Stimulated activated CD8-positive, alpha-beta memory T cell treated with anti-CD3 and anti-CD28 coated beads, Interleukin-2, amount 100 ng/mL, for 1 hour (primary cell): ENCODE results near the gene RPL34.

Source experiments
- DNase-seq, 2 donors: peaks; one replicate each; pipeline ENCODE4 v3.0.0-alpha.2; 2020; ENCODE audit warnings: low read depth in 2 of 2

The RPL34 gene

GRCh38 chr4:108624263-108625056, 4.1 kb downstream of the RPL34 start:
- DNase-seq = no peak

GRCh38 chr4:108626056-108626455, 5.7 kb downstream of the RPL34 start:
- no peak for DNase-seq

DNA sequence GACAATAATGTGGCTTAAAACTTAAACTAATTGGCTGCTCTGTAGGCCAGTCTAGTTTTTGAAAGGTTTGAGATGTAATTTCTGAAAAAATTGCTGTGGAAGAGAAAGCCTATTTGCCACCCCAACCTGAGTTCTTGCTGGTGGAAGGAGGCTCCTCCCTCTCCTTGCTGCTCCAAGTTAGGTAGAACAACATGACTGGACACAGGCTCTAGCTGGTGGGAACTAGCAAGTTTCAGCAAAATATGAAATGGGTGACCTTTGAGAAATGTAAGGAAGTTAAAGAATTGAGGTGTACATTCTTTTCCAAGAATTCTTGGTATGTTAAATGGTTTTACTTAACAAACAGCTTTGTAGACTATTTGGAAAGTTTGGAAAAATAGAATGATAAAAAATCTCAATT, 8.0 kb downstream of the RPL34 start:
- DNase-seq = no peak

DNA sequence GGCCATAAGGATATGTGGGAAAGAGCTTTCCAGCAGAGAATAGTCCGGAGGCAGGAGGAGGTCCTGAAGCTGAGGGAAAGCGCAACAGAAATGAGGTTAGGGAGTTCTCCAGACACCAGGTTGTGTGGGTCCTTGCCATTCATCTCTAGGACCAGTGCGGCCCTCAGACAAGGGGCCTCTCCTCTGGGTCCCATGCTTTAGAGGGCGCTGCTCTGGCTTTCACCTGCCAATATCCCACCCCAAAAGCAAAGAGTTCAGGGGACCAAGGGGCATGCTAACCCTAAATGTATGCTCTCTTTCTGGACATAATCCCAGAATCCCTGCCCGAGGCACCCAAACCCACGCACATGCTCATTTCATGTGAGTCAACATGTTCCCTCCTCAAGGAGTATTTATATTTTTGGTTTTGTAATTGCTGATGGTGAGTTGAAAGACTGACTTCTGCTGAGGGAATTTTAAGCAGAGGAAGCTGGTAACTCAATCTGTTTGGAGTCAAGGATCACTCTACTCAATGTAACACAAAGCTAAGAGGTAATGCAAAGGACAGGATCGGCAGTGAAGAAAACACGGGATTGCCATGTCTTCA, 14.8 kb downstream of the RPL34 start:
- DNase-seq = no peak

- DNase-seq = no peak
Measured at GRCh38 chr4:108636246-108636645, 15.9 kb downstream of the RPL34 start.

GRCh38 chr4:108637856-108638255, 17.5 kb downstream of the RPL34 start:
- no peak for DNase-seq

GRCh38 chr4:108644237-108644636, 23.9 kb downstream of the RPL34 start:
- DNase-seq = no peak

DNA sequence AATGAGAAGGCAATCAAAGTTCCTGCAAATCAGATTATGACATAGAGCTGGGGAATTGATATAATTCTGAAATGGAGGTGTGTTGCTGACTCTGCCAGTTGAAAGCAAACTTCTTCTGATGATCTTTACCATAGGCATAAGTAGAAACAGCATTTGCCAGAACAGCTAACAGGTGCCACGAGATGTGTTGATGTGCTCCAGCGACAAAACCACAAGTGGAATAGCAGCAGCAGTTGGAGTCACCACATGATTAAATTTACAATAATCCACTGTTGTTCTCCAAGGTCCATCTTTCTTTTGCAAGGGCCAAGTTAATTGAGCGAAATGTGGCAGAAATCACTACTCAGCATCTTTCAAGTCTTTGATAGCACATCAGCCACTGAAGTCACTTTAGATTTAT, 26.3 kb downstream of the RPL34 start:
- no peak for DNase-seq

GRCh38 chr4:108649863-108650211, 29.5 kb downstream of the RPL34 start:
- no peak for DNase-seq

DNA sequence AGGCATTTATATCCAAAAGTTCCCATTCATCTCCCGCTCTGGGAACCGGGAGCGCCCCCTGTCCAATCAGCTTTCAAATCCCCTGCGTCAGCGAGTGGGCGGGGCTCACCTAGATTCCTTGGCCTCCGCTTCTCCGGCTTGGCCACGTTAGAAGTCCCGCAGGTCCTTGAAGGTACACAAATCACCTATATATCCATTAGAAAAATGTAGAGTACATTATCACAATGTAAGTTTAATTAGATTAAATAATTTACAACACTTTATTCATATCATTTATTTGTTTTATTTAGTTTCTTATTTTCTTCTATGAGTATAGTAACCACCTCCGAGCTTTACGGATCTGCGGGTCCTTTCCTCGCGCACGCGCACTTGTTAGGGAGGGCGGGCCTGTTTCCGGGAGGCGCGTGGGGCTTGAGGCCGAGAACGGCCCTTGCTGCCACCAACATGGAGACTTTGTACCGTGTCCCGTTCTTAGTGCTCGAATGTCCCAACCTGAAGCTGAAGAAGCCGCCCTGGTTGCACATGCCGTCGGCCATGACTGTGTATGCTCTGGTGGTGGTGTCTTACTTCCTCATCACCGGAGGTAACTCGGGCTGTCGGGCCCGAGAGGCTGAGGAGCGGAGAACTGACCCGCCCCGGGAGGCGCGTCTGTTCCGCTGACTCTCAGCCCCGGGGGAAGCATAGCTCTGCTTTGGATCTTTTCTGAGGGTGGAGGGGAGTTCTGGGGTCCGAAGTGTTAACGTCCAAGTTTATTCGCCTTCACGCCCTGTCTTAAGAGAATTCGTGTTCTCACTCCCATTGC, 30.0 kb downstream of the RPL34 start, which contains the start of gene OSTC:
Gene OSTC (plus strand): TSS at position 388 of the 802 bp plus-strand sequence. CDS start 57 bp downstream, at position 445.
- DNase-seq = peak; percentile 84 to 87

DNA sequence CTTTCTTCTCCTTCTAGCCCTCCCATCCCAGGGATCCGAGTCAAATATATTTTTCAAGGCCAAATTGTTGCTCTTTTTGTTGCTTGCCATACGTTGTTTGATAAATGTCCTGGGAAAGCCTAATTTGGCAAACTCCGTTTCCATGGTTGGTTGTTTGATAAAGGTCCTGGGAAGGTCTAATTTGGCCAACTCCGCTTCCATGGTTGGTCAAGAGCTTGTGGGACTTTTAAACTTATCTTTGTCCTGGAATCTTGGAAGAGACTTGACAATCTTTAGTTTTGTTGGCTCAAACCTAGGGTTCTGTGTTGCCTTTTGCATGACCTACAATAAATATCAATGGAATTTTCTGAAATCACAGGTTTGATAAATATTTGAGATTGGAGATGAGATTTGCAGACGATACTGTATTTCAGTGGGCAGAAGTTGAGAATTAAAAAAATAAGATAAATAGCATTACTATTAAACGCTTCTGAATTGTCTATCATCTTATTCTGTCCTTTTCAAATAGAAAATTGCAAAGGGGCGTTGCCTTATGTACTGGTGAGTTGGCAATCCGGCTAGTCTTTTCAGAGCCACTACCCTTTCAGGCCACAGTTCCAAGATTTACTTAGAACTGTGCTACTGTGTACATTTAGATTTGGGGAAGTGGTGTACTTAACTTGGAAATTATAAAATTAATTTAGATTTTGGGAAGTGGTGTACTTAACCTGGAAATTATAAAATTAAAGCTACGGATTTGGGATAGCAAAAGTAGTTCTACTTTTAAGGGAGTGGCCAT, 30.8 kb downstream of the RPL34 start:
- DNase-seq = no peak

GRCh38 chr4:108662629-108663028, 42.3 kb downstream of the RPL34 start:
- DNase-seq = no peak

DNA sequence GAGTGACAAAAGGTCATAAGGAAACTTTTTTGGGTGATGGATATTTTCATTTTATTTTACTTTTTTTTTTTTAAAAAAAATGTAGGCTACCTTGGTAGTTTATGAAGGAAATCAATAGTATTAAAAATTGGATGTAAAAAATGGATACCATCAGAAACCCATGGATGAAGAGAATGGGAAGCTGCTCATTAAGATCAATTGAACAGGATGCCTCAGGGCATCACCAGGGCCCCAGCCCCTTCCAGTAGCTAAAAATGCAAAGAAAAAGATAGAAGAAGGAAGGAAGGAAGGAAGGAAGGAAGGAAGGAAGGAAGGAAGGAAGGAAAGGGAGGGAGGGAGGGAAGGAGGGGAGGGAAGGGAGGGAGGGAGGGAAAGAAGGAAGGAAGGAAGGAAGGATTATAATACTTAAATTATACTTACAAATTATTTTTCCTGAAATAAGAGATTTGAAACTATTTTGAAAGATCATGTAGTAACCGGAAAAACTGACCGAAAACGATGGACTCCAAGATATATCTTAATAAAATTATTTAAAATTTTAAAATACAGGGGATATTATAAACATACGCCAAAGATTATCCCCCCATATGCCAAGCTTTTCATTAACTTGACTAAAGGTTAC, 54.1 kb downstream of the RPL34 start:
- DNase-seq = no peak
